GM21423 (cell line): Measurements from ENCODE around the gene AK4.
A peak's percentile ranks its signal among the peaks of the same experiment; 100 is the strongest.
"Not testable (repeated sequence)": the region's sequence is repeated elsewhere in the genome, so short reads cannot be mapped to it uniquely, and the experiment has no call there.

Source experiments
- ATAC-seq: cut with Tn5 transposase; IDR thresholded peaks from one replicate; pipeline ENCODE4 v1.9.1; 2021; ENCODE audit warnings: mild to moderate bottlenecking, moderate library complexity; ENCODE audit not compliant: unreplicated experiment

AK4 gene

DNA sequence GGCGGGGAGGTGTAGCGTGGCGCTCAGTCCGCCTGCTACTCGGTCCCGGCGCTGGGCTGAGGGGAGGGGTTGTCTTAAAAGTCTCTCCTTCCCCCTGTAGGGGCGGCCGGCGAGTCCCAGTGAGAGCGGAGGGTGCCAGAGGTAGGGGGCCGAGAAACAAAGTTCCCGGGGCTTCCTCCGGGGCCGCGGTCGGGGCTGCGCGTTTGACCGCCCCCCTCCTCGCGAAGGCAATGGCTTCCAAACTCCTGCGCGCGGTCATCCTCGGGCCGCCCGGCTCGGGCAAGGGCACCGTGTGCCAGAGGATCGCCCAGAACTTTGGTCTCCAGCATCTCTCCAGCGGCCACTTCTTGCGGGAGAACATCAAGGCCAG, at the start of gene AK4:
TSS of gene AK4 (plus strand) at position 26 of the 370 bp plus-strand sequence. CDS start at position 231, 205 bp downstream.
- peak; percentile 20 for ATAC-seq

DNA sequence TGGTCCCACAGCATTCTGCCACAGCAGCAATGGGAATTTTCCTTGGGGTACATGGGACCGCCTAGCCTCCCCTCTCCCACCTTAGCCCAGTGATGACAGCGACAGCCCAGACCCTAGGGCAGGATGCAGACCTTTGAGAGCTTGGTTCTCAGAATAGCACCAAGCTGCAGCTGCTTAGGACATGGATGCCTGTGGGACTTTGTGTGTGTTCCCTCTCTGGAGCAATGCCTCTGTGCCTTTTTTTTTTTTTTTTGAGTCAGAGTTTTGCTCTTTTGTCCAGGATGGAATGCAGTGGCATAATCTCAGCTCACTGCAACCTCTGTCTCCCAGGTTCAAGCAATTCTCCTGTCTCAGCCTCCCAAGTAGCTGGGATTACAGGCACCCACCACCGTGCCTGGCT, 44.2 kb upstream of the AK4 start:
- ATAC-seq: no peak

DNA sequence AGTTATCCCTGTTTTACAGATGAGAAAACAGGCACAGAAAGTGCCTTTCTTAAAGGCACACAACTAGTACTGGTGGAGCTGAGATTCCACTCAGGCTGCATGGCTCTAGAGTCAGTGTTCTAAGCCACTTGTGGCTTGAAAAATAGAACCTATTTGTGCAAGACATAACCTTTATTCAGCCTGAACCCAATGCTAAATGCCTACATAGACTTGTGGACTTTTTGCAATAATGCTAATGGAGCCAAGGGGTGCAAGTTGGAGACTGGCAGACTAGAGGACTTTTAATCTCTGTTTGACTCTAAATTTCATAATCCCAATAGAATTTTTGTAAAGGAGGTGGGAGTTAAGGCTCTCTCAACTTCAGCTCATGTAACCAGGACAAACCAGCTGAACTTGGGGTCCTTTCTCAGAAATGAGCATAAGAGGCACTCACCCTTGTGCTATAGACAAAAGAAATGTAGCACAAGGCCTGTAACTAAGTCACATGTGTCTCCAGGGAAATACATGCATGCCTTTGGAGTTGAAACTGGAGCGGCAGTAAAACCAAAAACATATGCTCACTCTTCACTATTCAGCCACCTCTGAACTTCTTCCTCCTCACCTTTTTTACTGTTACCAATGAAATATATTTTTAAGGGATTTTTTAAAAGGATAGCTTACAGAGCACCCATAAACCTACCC, 43.0 kb upstream of the AK4 start:
- no peak for ATAC-seq

DNA sequence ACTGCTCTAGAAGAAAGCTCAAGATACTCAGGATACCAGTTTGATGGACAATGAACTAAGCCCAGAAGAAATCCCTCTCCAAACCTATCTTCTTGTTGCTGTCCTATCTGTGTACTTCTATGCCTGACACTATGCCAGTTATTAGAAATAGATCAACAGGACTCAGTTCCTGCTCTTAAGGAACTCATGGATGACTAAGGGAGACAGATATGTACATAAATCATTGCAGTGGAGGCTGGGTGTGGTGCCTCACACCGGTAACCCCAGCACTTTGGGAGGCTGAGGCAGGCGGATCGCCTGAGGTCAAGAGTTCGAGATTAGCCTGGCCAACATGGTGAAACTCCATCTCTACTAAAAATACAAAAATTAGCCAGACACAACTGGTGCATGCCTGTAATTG, 42.4 kb upstream of the AK4 start:
- ATAC-seq: no peak

DNA sequence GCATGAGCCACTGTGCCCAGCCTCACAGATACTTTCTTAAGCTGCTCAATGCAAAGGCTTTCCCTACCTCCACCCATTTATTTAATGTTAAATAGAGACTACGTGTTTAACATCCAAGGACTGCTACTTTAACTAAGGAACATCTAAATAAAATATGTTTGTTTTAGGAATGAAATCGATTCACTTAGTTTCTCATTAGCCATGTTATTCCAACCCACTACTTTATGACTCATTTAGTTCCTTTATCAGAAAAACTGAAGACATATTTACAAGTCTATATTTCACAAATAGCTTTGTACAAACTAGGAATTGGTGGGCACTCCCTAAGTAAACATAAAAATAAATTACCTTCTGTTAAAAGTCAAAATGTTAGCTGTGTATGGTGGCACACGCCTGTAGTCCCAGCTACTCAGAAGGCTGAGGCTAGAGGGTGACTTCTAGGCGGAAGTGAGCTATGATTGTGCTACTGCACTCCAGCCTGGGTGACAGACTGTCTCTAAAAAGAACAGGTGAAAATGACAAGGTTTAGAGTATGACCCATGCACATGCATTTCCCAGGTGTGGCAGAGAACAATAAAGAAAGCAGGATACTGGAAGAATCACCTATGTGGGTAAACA, 39.9 kb upstream of the AK4 start:
- no peak for ATAC-seq

DNA sequence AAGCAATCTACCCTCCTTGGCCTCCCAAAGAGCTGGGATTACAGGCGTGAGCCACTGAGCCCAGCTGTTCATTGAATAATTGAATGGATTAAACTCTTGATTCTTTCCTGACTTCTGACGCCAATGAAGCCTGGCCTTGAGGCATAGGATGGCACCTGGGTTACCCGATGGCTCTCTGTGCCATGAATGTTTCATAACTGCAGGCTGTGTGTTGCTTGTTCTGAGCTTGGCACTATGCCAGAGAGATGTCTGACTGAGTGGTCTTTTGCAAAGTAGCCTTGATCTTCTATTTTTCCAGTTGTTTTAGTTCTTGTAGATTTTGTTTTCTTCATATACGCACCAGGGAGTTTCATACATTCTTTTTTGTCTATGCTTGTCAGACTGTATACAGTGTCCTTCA, 38.5 kb upstream of the AK4 start:
- no peak for ATAC-seq

DNA sequence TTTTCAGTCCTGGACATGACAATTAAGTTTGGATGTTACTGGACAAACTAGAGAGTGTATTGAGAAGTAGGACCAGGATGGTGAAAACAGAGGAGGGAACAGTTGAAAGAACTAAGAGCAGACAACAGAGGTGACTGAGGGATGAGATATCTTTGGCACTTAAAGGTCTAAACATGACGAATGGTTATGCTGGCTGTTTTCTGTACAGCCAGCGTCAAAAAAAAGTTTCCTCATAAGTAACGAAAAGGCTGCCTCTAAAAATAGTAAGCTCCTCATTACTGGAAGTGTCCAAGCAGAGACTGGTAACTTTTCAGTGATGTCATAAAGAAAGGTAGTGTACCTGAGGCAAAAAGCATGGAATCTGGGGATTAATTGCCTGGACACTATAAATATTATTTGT, 35.2 kb upstream of the AK4 start:
- ATAC-seq: no peak

DNA sequence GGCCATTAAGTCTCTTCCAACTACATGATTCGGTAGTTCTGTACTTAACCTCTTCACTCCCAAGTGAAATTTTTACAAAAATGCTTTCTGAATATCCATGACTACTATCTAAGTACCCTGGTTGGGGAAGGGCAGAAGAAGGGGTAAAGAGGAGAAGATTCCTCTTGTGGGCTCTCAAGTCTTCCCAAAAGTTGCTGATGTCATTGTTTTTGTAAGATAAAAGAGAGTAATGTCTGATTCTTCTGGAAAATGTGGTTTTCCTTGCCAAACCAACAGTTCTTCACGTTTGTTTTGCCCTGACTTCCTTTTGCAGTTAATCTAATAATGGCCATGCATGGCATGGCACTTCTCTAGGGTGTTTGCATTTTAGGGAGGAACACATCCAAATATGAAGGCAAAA, 34.7 kb upstream of the AK4 start:
- no peak for ATAC-seq

DNA sequence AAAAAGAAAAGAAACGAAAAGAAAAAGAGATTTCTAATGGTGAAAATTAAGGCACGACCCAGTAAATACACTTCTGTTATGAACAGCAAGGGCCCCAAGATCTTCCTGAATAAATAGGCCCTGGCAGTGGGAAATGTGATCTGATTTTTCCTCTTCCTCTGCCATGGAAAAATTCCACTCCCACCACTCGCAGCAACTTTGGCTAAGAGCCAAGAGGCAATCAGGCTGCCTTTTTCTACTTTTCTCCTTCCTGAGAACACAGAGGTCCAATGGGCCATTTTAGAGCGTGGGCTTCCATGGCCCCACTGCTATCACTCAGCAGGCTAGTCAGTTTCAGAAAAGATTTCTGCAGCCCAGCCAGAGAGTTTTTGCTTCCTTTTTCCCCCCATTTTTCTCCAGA, 33.7 kb upstream of the AK4 start:
- no peak for ATAC-seq

DNA sequence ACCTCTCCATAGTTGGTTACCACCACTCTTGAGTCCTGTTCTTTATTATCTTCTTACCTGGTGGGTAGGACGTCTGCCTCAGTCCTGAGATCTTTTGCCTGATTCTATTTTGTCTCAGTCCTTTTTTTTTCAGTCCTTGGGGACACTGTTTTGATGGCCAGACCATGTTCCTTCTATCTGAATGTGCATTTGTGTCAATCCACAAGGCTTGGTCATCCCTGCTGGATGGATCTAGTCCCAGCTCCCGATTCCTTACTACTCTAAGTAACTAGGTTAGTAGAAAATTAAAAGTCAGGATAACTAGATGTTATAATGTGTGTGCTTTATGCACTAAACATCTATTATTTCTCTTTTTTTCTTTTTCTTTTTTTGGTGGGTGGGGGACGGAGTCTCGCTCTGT, 28.1 kb upstream of the AK4 start:
- no peak for ATAC-seq

DNA sequence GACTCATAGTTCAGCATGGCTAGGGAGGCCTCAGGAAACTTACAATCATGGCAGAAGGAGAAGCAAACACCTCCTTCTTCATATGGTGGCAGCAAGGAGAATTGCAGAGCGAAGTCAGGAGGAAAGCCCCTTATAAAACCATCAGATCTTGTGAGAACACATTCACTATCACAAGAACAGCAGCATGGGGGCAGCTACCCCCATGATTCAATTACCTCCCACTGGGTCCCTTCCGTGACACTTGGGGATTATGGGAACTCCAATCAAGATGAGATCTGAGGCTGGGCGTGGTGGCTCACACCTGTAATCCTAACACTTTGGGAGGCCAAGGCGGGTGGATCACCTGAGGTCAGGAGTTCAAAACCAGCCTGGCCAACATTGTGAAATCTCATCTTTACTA, 18.9 kb upstream of the AK4 start:
- not testable (repeated sequence) for ATAC-seq

DNA sequence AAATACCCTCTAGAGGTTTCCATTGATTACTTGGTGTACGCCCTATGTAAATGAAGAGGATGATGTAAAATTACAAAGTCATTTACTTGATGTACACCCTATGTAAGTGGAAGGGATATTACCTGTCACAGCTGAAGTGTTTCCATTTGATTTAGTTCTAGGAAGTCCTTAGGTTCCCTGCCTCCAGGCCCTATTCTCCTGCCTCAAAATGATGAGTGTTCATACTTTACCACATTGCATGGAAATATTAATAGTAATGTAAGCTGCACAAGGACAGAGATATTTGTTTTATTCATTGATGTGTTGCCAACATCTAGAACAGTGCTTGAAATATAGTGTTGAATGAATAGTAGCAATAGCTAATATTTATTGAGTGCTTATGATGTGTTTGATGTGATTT, 9.5 kb upstream of the AK4 start:
- ATAC-seq: no peak

DNA sequence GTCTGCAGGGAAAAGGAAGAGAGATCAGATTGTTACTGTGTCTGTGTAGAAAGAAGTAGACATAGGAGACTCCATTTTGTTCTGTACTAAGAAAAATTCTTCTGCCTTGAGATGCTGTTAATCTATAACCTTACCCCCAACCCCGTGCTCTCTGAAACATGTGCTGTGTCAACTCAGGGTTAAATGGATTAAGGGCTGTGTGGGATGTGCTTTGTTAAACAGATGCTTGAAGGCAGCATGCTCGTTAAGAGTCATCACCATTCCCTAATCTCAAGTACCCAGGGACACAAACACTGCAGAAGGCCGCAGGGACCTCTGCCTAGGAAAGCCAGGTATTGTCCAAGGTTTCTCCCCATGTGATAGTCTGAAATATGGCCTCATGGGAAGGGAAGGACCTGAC, 8.2 kb upstream of the AK4 start:
- ATAC-seq: not testable (repeated sequence)

DNA sequence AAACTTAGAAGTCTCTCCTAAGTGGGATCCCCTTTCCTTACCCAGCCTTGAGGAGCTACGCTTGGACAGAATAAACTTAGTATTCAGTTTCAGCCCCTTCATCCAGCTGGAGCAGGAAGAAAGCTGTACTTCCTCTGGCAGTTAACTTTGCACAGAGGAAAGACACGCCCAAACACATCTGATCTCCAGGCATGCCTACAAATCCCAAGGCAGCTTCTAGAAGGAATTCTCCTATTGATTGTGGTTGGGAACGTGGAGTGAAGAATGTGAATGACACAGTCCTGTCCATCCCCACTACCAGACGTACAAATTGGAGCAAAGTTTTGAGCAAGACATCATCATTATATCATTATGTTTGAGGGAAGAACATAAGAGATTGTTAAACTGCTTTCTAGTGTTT, 6.6 kb upstream of the AK4 start:
- ATAC-seq: no peak

DNA sequence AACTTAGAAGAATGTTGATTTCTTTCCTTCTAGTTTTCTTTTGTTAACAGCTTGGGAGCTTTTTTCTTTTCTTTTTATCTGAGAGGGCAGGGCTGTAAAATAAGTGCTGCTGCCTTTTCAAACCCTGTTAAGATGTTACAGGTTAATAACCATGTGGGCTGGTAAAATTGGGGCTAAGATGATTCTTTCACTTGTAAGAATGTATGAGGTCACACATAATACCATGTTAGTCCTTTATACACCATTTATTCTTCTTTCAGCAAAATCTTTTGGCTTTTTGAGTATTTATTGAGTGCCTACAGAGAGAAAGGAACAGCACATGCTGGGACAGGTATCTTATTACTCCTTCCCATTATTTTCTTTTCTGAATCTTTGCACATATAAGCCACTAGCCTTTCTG, 6.1 kb upstream of the AK4 start:
- no peak for ATAC-seq

DNA sequence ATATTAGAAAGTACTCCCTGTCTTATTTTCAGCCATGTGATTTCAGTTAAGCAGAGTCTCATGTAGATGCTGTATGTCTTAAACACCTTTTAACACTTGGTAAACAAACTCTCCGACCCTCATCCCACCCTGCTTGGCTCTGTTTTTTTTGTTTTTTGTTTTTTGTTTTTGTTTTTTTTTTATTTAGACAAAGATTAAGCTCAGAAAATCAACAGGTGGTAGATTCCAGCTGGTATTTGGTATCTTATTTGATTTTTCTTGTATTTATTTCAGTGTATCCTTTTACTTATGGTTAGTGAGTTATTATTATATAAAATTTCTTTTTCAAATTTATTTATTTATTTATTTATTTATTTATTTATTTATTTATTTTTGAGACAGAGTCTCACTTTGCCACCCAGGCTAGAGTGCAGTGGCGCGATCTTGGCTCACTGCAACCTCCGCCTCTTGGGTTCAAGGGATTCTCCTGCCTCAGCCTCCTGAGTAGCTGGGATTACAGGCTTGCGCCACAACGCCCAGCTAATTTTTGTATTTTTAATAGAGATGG, 4.8 kb upstream of the AK4 start:
- ATAC-seq: not testable (repeated sequence)

DNA sequence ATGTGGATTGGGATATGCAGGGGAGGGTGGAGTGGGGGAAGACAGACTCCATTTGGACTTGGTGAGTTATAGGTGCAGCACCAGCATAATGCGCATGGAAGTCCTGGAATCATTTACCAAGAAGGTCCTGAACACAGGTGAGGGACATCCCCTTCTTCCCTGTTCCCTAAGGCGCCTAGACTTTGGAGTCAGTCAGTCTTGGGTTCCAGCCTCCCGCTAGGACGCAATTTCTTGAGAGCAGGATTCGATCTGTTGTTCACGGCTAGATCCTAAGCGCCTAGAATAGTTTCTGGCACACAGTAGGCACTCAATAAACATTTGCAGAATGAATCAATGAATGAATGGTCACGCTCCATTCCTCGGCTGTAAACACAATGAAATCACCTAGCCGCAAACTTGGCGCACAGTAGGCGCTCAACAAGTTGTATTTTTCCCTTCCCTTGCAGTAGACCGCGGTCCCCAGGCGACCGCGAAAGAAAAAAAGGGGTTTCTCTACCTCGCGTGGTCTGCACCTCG, 1.0 kb upstream of the AK4 start:
- ATAC-seq: no peak

DNA sequence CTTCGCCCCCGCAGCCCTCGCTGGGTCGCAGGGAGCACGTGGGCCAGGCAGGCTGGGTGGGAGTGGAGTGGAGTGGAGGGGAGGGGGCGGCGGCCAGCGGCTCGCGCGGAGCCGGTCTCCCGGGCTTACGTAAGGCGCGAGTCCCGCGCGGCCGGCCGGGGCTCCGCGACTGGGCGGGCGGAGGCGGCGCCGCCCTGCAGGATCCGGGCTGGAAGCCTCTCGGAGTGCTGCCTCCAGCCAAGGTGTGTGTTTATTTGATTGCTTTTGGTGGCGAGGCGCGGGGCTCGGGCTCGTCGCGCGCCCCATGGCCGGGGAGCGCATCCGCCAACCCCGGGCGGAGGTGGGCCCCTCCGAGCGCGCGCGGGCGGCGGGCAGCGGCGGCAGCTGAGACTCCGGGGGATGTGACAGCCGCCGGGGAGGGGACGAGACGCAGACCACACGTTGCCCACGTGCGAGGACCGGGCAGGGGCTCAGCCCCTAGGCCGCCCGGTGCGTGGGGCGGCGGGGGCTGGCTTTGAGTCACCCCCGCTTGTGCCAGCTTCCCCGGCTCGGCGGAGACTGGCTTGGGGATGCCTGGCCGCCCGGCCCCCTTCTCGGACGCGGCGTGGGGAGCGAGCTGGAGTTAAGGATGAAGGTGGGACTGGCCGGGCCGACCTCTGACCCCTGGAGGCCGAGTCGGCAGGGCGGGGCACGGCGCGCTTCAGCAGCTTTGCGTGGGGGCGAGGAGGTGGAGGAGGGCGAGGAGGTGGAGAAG, 402 bp upstream of the AK4 start:
- peak; percentile 51 for ATAC-seq

DNA sequence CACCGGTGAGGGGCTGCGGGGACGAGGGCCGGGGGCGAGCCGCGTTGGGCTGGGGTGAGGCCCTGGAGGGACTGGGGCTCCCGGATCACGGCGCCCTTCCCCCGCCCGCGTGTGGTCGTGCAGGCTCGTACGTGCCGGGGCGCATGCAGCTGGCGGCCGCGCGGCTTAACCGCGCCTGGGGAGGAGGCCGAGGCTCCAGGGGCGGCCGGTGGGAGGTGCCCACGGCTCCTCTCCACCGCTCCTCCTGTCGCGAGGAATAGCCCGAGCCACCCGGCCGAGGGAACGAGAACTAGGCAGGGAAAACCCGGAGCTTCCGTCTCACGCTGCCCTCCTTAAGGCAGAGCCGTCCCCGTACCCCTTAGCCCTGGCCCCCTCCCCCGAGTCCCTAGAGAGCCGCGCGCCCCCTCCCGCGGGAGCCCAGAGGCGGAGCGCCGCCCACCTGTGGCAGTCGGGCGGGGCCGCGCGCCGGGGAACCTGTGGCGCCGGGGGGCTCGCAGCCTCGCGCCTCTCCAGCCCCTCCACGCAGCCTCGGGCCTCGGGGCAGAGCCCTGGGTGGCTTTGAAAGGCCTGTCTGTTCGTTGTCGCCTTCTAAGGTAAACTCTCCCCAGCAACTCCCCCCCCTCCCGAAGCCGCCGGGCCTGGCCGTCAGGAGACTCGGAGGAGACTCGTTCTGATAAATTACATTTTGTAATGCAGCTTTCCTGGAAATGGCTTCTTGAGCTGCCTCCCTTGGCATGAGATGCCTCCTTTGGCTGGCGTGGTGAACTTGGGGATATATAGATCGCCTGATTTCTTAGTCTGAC, 746 bp downstream of the AK4 start:
- peak; percentile 57 for ATAC-seq

DNA sequence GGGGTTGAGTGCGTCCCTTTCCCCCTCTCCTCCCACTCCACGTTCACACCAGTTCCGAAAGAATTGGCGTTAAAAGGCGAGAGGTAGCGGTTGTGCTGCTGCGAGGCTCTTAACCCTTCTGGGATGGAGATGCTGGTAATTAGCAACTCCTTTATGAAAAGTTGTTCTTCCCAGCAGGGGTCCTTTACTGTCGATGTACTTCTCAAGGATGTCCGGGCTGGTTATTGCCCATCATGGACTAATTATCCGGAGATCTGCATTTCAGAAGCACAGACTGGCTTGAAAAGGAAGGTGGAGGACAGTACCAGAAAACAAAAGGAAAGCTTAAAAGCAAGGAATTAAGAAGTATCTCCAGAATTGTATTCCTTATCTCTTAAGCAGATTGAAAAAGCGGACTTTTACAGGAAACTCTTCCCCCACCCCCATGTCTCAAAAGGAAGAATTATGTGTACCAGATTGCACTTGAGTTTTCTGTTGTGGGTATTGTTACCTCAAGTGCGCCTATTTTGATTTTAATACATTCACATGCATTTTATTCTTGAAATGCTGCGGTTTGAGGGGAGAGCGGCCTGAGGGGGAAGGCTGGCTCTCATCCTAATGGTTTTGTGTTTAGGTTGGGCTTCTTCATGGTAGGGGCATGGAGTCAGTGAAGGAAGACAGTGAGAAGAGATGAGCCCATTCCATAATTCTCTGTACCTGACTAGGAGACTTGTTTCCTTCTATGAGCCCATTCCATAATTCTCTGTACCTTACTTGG, 1.5 kb downstream of the AK4 start:
- ATAC-seq: no peak
